Brain microvascular endothelial cell (primary cell): ENCODE results near the gene CXCL1.
A peak's percentile ranks its signal among the peaks of the same experiment; 100 is the strongest.

Experiments used
- DNase-seq: peaks from one replicate; pipeline ENCODE4 v3.0.0-alpha.2; 2020
- H3K27ac ChIP-seq: fragments of 250-450 bp; sonication (Bioruptor Pico); 2 replicates; pipeline ENCODE4 v1.5.1; 2020; ENCODE audit warnings: mild to moderate bottlenecking, moderate library complexity
- H3K27me3 ChIP-seq: fragments of 250-450 bp; sonication (Bioruptor Pico); replicated peaks from 2 replicates; pipeline ENCODE4 v1.5.1; 2020; ENCODE audit warnings: mild to moderate bottlenecking
- H3K36me3 ChIP-seq: fragments of 250-450 bp; sonication (Bioruptor Pico); replicated peaks from 2 replicates; pipeline ENCODE4 v1.5.1; 2020; ENCODE audit warnings: mild to moderate bottlenecking
- H3K4me3 ChIP-seq: 2 replicates; pipeline ENCODE4 v1.5.1; 2011; ENCODE audit warnings: low read depth, mild to moderate bottlenecking, control low read depth, low read length, moderate library complexity
- CTCF ChIP-seq: IDR thresholded peaks from 2 replicates; pipeline ENCODE4 v1.5.1; 2011; ENCODE audit warnings: low read depth, mild to moderate bottlenecking, moderate library complexity, low read length, control low read depth, inconsistent platforms; ENCODE audit errors: missing control alignments
- in situ Hi-C: cut with HindIII; loops from 2 replicates; pipeline ENCODE4 v1.10.0; 2017; ENCODE audit warnings: low sequenced_read_pairs, low pct_ligation_motif_present

The CXCL1 gene

DNA sequence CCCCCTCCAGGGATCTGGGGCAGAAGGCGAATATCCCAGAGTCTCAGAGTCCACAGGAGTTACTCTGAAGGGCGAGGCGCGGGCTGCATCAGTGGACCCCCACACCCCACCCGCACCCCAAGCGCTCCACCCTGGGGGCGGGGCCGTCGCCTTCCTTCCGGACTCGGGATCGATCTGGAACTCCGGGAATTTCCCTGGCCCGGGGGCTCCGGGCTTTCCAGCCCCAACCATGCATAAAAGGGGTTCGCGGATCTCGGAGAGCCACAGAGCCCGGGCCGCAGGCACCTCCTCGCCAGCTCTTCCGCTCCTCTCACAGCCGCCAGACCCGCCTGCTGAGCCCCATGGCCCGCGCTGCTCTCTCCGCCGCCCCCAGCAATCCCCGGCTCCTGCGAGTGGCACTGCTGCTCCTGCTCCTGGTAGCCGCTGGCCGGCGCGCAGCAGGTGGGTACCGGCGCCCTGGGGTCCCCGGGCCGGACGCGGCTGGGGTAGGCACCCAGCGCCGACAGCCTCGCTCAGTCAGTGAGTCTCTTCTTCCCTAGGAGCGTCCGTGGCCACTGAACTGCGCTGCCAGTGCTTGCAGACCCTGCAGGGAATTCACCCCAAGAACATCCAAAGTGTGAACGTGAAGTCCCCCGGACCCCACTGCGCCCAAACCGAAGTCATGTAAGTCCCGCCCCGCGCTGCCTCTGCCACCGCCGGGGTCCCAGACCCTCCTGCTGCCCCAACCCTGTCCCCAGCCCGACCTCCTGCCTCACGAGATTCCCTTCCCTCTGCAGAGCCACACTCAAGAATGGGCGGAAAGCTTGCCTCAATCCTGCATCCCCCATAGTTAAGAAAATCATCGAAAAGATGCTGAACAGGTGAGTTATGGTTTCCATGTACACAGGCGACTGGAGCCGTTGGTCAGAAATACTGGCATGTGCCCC lies at the start of gene CXCL1:
Gene CXCL1, plus strand, starts transcription at position 264 of the 926 bp plus-strand sequence. Its CDS starts 78 bp downstream, at position 342.
- H3K36me3 ChIP-seq: no peaks in the 10 kb centered on the region
- in situ Hi-C loops: no loop called here
- H3K27me3 ChIP-seq: no peaks in the 10 kb centered on the region
- no peak within 1 kb of the TSS for H3K27ac ChIP-seq
- DNase-seq: no peak
- peak within 1 kb of the TSS; percentile 60 for H3K4me3 ChIP-seq
- TF ChIP-seq CTCF: no peak

- no peak for DNase-seq
- no peak overlapping the region for H3K4me3 ChIP-seq
- H3K36me3 ChIP-seq: no peaks in the 10 kb centered on the region
- in situ Hi-C loops: no loop called here
- no peaks in the 10 kb centered on the region for H3K27me3 ChIP-seq
- no peak overlapping the region for H3K27ac ChIP-seq
- TF ChIP-seq CTCF: no peak
Measured at GRCh38 chr4:73821325-73821724, 47.9 kb upstream of the CXCL1 start.

- H3K4me3 ChIP-seq: no peak overlapping the region
- no peaks in the 10 kb centered on the region for H3K27me3 ChIP-seq
- DNase-seq: no peak
- H3K36me3 ChIP-seq: no peaks in the 10 kb centered on the region
- in situ Hi-C loops: no loop called here
- H3K27ac ChIP-seq: no peak overlapping the region
- no peak for TF ChIP-seq CTCF
Measured at GRCh38 chr4:73822389-73822788, 46.8 kb upstream of the CXCL1 start.

GRCh38 chr4:73822812-73823504 lies 46.2 kb upstream of the CXCL1 start:
- Histone ChIP-seq H3K36me3 (no peaks in the 10 kb centered on the region), H3K27me3 (no peaks in the 10 kb centered on the region), H3K27ac (no peak overlapping the region), H3K4me3 (no peak overlapping the region)
- DNase-seq: no peak
- TF ChIP-seq CTCF: no peak
- in situ Hi-C loops: no loop called here

DNA sequence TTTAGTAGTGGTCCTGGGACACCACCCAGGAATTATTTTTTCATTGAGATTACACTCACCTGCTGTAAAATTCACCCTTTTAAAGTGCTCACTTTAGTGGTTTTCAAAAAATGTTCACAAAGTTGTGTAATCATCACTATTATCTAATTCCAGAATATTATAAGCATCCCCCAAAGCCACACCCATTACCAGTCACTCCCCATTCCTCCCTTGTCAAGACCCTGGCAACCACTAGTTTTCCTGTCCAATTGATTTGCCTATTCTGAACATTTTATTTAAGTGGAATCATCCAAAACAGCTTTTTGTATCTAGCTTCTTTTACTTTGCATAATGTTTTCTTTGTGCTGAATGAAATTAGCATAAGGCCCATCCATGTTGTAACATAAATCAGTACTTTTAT lies 45.4 kb upstream of the CXCL1 start:
- no peak for TF ChIP-seq CTCF
- Histone ChIP-seq H3K27me3 (no peaks in the 10 kb centered on the region), H3K27ac (no peak overlapping the region), H3K36me3 (no peaks in the 10 kb centered on the region), H3K4me3 (no peak overlapping the region)
- in situ Hi-C loops: no loop called here
- no peak for DNase-seq
